IMR-90 (cell line): Measurements from ENCODE around the gene RNF217.

Experiments used
- MAFK ChIP-seq: IDR thresholded peaks from 2 replicates; pipeline ENCODE4 v1.6.1; 2012; ENCODE audit warnings: low read depth, low read length, improper control_type of control experiment
- POLR2A ChIP-seq: IDR thresholded peaks from 2 replicates; pipeline ENCODE4 v1.6.1; 2012; ENCODE audit warnings: mild to moderate bottlenecking, low read depth, low read length
- RCOR1 ChIP-seq: IDR thresholded peaks from 2 replicates; pipeline ENCODE4 v1.6.1; 2012; ENCODE audit warnings: mild to moderate bottlenecking, low read length, improper control_type of control experiment; ENCODE audit not compliant: insufficient replicate concordance
- TF ChIP-seq, protein P1 (sequence below): conservative IDR thresholded peaks from 2 replicates; pipeline ENCODE4 v1.5.1; 2012; ENCODE audit warnings: mild to moderate bottlenecking, low read depth, low read length, improper control_type of control experiment
- TF ChIP-seq, protein P2 (sequence below): fragments of 150-350 bp; IDR thresholded peaks from 2 replicates; pipeline ENCODE4 v1.6.1; 2017; ENCODE audit warnings: mild to moderate bottlenecking, antibody characterized with exemption, low read length, low read depth

GRCh38 chr6:125086716-125087115 is 124.5 kb downstream of the RNF217 start:
- TF ChIP-seq POLR2A = no peak
- TF ChIP-seq RCOR1 = no peak
- no peak for TF ChIP-seq MAFK
- TF ChIP-seq, protein P1, sequence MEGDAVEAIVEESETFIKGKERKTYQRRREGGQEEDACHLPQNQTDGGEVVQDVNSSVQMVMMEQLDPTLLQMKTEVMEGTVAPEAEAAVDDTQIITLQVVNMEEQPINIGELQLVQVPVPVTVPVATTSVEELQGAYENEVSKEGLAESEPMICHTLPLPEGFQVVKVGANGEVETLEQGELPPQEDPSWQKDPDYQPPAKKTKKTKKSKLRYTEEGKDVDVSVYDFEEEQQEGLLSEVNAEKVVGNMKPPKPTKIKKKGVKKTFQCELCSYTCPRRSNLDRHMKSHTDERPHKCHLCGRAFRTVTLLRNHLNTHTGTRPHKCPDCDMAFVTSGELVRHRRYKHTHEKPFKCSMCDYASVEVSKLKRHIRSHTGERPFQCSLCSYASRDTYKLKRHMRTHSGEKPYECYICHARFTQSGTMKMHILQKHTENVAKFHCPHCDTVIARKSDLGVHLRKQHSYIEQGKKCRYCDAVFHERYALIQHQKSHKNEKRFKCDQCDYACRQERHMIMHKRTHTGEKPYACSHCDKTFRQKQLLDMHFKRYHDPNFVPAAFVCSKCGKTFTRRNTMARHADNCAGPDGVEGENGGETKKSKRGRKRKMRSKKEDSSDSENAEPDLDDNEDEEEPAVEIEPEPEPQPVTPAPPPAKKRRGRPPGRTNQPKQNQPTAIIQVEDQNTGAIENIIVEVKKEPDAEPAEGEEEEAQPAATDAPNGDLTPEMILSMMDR = no peak
- TF ChIP-seq, protein P2, sequence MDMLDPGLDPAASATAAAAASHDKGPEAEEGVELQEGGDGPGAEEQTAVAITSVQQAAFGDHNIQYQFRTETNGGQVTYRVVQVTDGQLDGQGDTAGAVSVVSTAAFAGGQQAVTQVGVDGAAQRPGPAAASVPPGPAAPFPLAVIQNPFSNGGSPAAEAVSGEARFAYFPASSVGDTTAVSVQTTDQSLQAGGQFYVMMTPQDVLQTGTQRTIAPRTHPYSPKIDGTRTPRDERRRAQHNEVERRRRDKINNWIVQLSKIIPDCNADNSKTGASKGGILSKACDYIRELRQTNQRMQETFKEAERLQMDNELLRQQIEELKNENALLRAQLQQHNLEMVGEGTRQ = no peak
